Immature natural killer cell (primary cell): ENCODE measurements around the gene OVCH1. TPM values are rescaled to one million over a fixed set of nuclear protein-coding genes. Genes with fewer than 3 reads are reported as not detected.

Source experiments
- DNase-seq, 3 donors: peaks; one replicate each; pipeline ENCODE4 v3.0.0; 2022; ENCODE audit warnings: mixed read lengths in 1 of 3
- H3K27ac Mint-ChIP-seq, 6 donors: one replicate each; pipeline ENCODE4 v1.8.0; 2020; ENCODE audit warnings: mixed read lengths in 6 of 6, mild to moderate bottlenecking in 5 of 6, inconsistent platforms in 4 of 6, moderate library complexity in 3 of 6
- H3K27me3 Mint-ChIP-seq, 3 donors: one replicate each; pipeline ENCODE4 v1.8.0; 2020 to 2021; ENCODE audit warnings: low read depth in 3 of 3, mild to moderate bottlenecking in 3 of 3, mixed read lengths in 3 of 3, moderate library complexity in 3 of 3, inconsistent platforms in 1 of 3
- H3K36me3 Mint-ChIP-seq, 3 donors: one replicate each; pipeline ENCODE4 v1.8.0; 2020; ENCODE audit warnings: mixed read lengths in 3 of 3, inconsistent platforms in 2 of 3, mild to moderate bottlenecking in 2 of 3
- H3K4me1 Mint-ChIP-seq, 2 donors: one replicate each; pipeline ENCODE4 v1.8.0; 2020; ENCODE audit warnings: inconsistent platforms in 2 of 2, mild to moderate bottlenecking in 2 of 2, mixed read lengths in 2 of 2, moderate library complexity in 1 of 2
- H3K4me3 Mint-ChIP-seq, 5 donors: one replicate each; pipeline ENCODE4 v1.8.0; 2020; ENCODE audit warnings: mild to moderate bottlenecking in 5 of 5, mixed read lengths in 5 of 5, inconsistent platforms in 3 of 5, moderate library complexity in 3 of 5
- H3K9me3 Mint-ChIP-seq, 6 donors: one replicate each; pipeline ENCODE4 v1.8.0; 2020; ENCODE audit warnings: mild to moderate bottlenecking in 6 of 6, mixed read lengths in 6 of 6, inconsistent platforms in 4 of 6, moderate library complexity in 3 of 6
- polyA plus RNA-seq, 3 donors: library from polyadenylated mRNA; unstranded; fragments of 300-500 nt; fragmentation: Illumina TruSeq; gene quantifications; one replicate each; pipeline ENCODE4 v1.2.3, GENCODE V29; 2021

OVCH1 gene
- polyA plus RNA-seq, 3 donors from 2014 or later = not detected

- no peaks in the 10 kb centered on the region for H3K36me3 Mint-ChIP-seq
- peaks cover 2 to 8% (median 6%) of the 10 kb centered on the region in 3 donors for H3K27me3 Mint-ChIP-seq
- H3K9me3 Mint-ChIP-seq = no peaks in the 10 kb centered on the region
- H3K27ac Mint-ChIP-seq = peak within 1 kb of the TSS; percentile 89 to 98 (median 96)
- peaks cover 36 to 67% of the 10 kb centered on the region in 2 donors for H3K4me1 Mint-ChIP-seq
- peak; percentile 93 to 95 (median 93) for DNase-seq
- peak within 1 kb of the TSS; percentile 95 to 99 (median 96) for H3K4me3 Mint-ChIP-seq
These were observed 116.7 kb downstream of the OVCH1 start, which contains the start of gene ERGIC2 for GRCh38 chr12:29380536-29381523. Gene ERGIC2, minus strand, starts transcription at chr12:29381172. Its CDS starts 9,539 bp downstream, at chr12:29371633.

Other genes with a start within 250 kb of the OVCH1 start
- gene ERGIC2, start 116.5 kb downstream of the OVCH1 start, polyA plus RNA-seq = 10 to 100 TPM; 37.5 to 71.3 (median 40.2) TPM